CD14-positive monocyte (primary cell): ENCODE results near the gene SYNDIG1. TPM values are rescaled to one million over a fixed set of nuclear protein-coding genes. Genes with fewer than 3 reads are reported as not detected.

ENCODE experiments used
- DNase-seq, 3 donors: peaks; one replicate each; pipeline ENCODE4 v3.0.0-alpha.2; 2011 to 2022
- H2AFZ ChIP-seq: 2 replicates; pipeline ENCODE4 v1.6.0; 2012; ENCODE audit warnings: mild to moderate bottlenecking, low read depth, low read length, inconsistent platforms; ENCODE audit not compliant: insufficient read depth, poor library complexity, severe bottlenecking
- H3K27ac ChIP-seq, 2 donors: 1 replicate in 1 of 2; 2 replicates in 1 of 2; pipeline ENCODE4 v1.5.1; 2012 to 2013; ENCODE audit warnings: low read length in 2 of 2, control low read depth in 1 of 2, inconsistent platforms in 1 of 2, low read depth in 1 of 2, mild to moderate bottlenecking in 1 of 2
- H3K27me3 ChIP-seq, 2 donors: one replicate each; pipeline versions ENCODE4 v1.6.0 to v1.6.1; 2011 to 2013; ENCODE audit warnings: low read length in 2 of 2; ENCODE audit not compliant: control insufficient read depth in 2 of 2, insufficient read depth in 2 of 2
- H3K36me3 ChIP-seq, 2 donors: replicated peaks in 1 of 2; 1 replicate in 1 of 2; 2 replicates in 1 of 2; pipeline versions ENCODE4 v1.5.1 to v1.6.1; 2012 to 2013; ENCODE audit warnings: low read length in 2 of 2, control low read depth in 1 of 2, inconsistent platforms in 1 of 2, mild to moderate bottlenecking in 1 of 2; ENCODE audit not compliant: insufficient read depth in 2 of 2, control insufficient read depth in 1 of 2
- H3K4me1 ChIP-seq, 2 donors: 1 replicate in 1 of 2; 2 replicates in 1 of 2; pipeline versions ENCODE4 v1.5.1 to v1.6.1; 2012 to 2013; ENCODE audit warnings: low read length in 2 of 2, control low read depth in 1 of 2, inconsistent platforms in 1 of 2, mild to moderate bottlenecking in 1 of 2, moderate library complexity in 1 of 2; ENCODE audit not compliant: insufficient read depth in 2 of 2, control insufficient read depth in 1 of 2
- H3K4me2 ChIP-seq: replicated peaks from 2 replicates; pipeline ENCODE3; 2012; ENCODE audit warnings: low read length, moderate library complexity, mild to moderate bottlenecking; ENCODE audit not compliant: poor library complexity, severe bottlenecking; ENCODE audit errors: extremely low read depth
- H3K4me3 ChIP-seq, 3 experiments: fragments of 200-600 bp in 1 of 3; sonication (generic) in 1 of 3; replicated peaks in 1 of 3; 1 replicate in 2 of 3; 2 replicates in 1 of 3; pipeline ENCODE4 v1.5.1; 2011 to 2013; ENCODE audit warnings: low read length in 3 of 3, mild to moderate bottlenecking in 3 of 3, control low read depth in 2 of 3, low read depth in 2 of 3, inconsistent platforms in 1 of 3, moderate library complexity in 1 of 3
- H3K79me2 ChIP-seq: 2 replicates; pipeline ENCODE4 v1.6.0; 2012; ENCODE audit warnings: mild to moderate bottlenecking, control low read depth, inconsistent platforms, low read length, moderate library complexity; ENCODE audit not compliant: insufficient read depth
- H3K9ac ChIP-seq: 2 replicates; pipeline ENCODE4 v1.6.0; 2017; ENCODE audit warnings: low read length, mild to moderate bottlenecking; ENCODE audit not compliant: insufficient read depth, poor library complexity, severe bottlenecking
- H3K9me3 ChIP-seq, 2 donors: replicated peaks in 1 of 2; 1 replicate in 1 of 2; 2 replicates in 1 of 2; pipeline versions ENCODE4 v1.5.1 to v1.6.1; 2012 to 2013; ENCODE audit warnings: low read length in 2 of 2, control low read depth in 1 of 2; ENCODE audit not compliant: control insufficient read depth in 1 of 2, insufficient read depth in 1 of 2
- H4K20me1 ChIP-seq: 2 replicates; pipeline ENCODE4 v1.6.0; 2012; ENCODE audit warnings: mild to moderate bottlenecking, low read length, control low read depth, moderate library complexity; ENCODE audit not compliant: insufficient read depth
- H3K27ac Mint-ChIP-seq, 7 donors: one replicate each; pipeline ENCODE4 v1.8.0; 2020; ENCODE audit warnings: mild to moderate bottlenecking in 7 of 7, mixed read lengths in 7 of 7, moderate library complexity in 6 of 7, inconsistent platforms in 2 of 7
- H3K27me3 Mint-ChIP-seq, 3 donors: one replicate each; pipeline ENCODE4 v1.8.0; 2021 to 2022; ENCODE audit warnings: low read depth in 3 of 3, mild to moderate bottlenecking in 3 of 3, mixed read lengths in 3 of 3, moderate library complexity in 3 of 3, inconsistent platforms in 1 of 3
- H3K36me3 Mint-ChIP-seq, 2 donors: one replicate each; pipeline ENCODE4 v1.8.0; 2020; ENCODE audit warnings: mixed read lengths in 2 of 2, inconsistent platforms in 1 of 2, mild to moderate bottlenecking in 1 of 2
- H3K4me1 Mint-ChIP-seq: one replicate; pipeline ENCODE4 v1.8.0; 2020; ENCODE audit warnings: mild to moderate bottlenecking, mixed read lengths
- H3K4me3 Mint-ChIP-seq, 2 donors: one replicate each; pipeline ENCODE4 v1.8.0; 2020; ENCODE audit warnings: mild to moderate bottlenecking in 2 of 2, mixed read lengths in 2 of 2, moderate library complexity in 1 of 2
- H3K9me3 Mint-ChIP-seq, 7 donors: one replicate each; pipeline ENCODE4 v1.8.0; 2020 to 2022; ENCODE audit warnings: mixed read lengths in 7 of 7, mild to moderate bottlenecking in 6 of 7, moderate library complexity in 6 of 7, inconsistent platforms in 2 of 7
- CTCF ChIP-seq: fragments of 200-600 bp; IDR thresholded peaks from one replicate; pipeline ENCODE4 v1.8.0; 2022; ENCODE audit warnings: antibody characterized with exemption, mild to moderate bottlenecking
- WGBS: methylation state at CpG from one replicate; pipeline ENCODE4 v1.1.5; 2013; ENCODE audit warnings: missing lambda C conversion rate; ENCODE audit not compliant: insufficient coverage; 5-methylcytosine and 5-hydroxymethylcytosine counted together
- intact Hi-C, 2 donors: fragments of 100-400 bp; cut with micrococcal nuclease; formaldehyde crosslinking; loops; one replicate each; pipeline versions ENCODE4 v1.15.0 to v1.15.1; 2023
- polyA plus RNA-seq, 3 donors: library from polyadenylated mRNA; depleted of rRNA in 1 of 3; unstranded in 2 of 3; stranded (reverse) in 1 of 3; fragments of 300-500 nt in 2 of 3; fragments of >200 nt in 1 of 3; fragmentation: Illumina TruSeq in 2 of 3; gene quantifications; 1 replicate in 2 of 3; 2 replicates in 1 of 3; pipeline ENCODE4 v1.2.3, GENCODE V29; 2012 to 2021

The SYNDIG1 gene
- polyA plus RNA-seq, 3 donors, result not detected

GRCh38 chr20:24674921-24675605 is 205.6 kb downstream of the SYNDIG1 start:
- Mint-ChIP-seq H3K27ac (no peak overlapping the region), H3K36me3 (no peaks in the 10 kb centered on the region), H3K27me3 (peaks cover 0 to 4% (median 2%) of the 10 kb centered on the region in 3 donors), H3K4me1 (peaks cover 8% of the 10 kb centered on the region), H3K4me3 (no peak overlapping the region), H3K9me3 (no peaks in the 10 kb centered on the region)
- intact Hi-C loops, result no loop called here
- Histone ChIP-seq H3K79me2 (no peaks in the 10 kb centered on the region), H3K9ac (no peak overlapping the region), H3K27me3 (no peaks in the 10 kb centered on the region), H2AFZ (no peak overlapping the region), H3K27ac (no peak overlapping the region), H3K9me3 (no peaks in the 10 kb centered on the region), H3K4me3 (no peak overlapping the region), H3K4me2 (no peak overlapping the region), H3K4me1 (no peaks in the 10 kb centered on the region), H4K20me1 (no peaks in the 10 kb centered on the region), H3K36me3 (no peaks in the 10 kb centered on the region)
- DNase-seq, result no peak
- TF ChIP-seq CTCF, result no peak
- WGBS, result 88% methylated on average over 8 of the region's 10 CpGs

GRCh38 chr20:24675651-24676352 is 206.4 kb downstream of the SYNDIG1 start:
- WGBS, result 91% methylated on average over 8 of the region's 8 CpGs
- Histone ChIP-seq H3K9me3 (no peaks in the 10 kb centered on the region), H3K79me2 (no peaks in the 10 kb centered on the region), H3K4me3 (no peak overlapping the region), H2AFZ (no peak overlapping the region), H3K36me3 (no peaks in the 10 kb centered on the region), H3K27me3 (no peaks in the 10 kb centered on the region), H3K27ac (no peak overlapping the region), H3K9ac (no peak overlapping the region), H4K20me1 (no peaks in the 10 kb centered on the region), H3K4me1 (no peaks in the 10 kb centered on the region), H3K4me2 (no peak overlapping the region)
- no peak for TF ChIP-seq CTCF
- Mint-ChIP-seq H3K4me3 (no peak overlapping the region), H3K36me3 (no peaks in the 10 kb centered on the region), H3K27ac (no peak overlapping the region), H3K9me3 (no peaks in the 10 kb centered on the region), H3K27me3 (peaks cover 0 to 4% (median 2%) of the 10 kb centered on the region in 3 donors), H3K4me1 (peaks cover 8% of the 10 kb centered on the region)
- no peak for DNase-seq
- intact Hi-C loops, result no loop called here
